H7 (cell line): ENCODE measurements around the gene CCDC51. TPM values are rescaled to one million over a fixed set of nuclear protein-coding genes. Genes with fewer than 3 reads are reported as not detected.

Source experiments
- DNase-seq: peaks from one replicate; pipeline ENCODE4 v3.0.0; 2012
- H3K27me3 ChIP-seq: 2 replicates; pipeline ENCODE4 v1.6.0; 2011; ENCODE audit warnings: mild to moderate bottlenecking, low read length; ENCODE audit not compliant: control insufficient read depth, insufficient read depth
- H3K36me3 ChIP-seq: replicated peaks from 2 replicates; pipeline ENCODE4 v1.5.1; 2011; ENCODE audit warnings: low read length; ENCODE audit not compliant: control insufficient read depth, insufficient read depth
- H3K4me3 ChIP-seq: 2 replicates; pipeline ENCODE4 v1.5.1; 2011; ENCODE audit warnings: low read depth, mild to moderate bottlenecking, control low read depth, low read length, moderate library complexity; ENCODE audit not compliant: insufficient read depth
- total RNA-seq: library from RNA; depleted of rRNA; stranded (reverse); fragments of >200 nt; shearing (Covaris generic); gene quantifications from 2 replicates; pipeline ENCODE4 v1.2.3, GENCODE V29; 2014

CCDC51 gene
- total RNA-seq, 1 experiment from 2014 or later = 51.4 TPM

DNA sequence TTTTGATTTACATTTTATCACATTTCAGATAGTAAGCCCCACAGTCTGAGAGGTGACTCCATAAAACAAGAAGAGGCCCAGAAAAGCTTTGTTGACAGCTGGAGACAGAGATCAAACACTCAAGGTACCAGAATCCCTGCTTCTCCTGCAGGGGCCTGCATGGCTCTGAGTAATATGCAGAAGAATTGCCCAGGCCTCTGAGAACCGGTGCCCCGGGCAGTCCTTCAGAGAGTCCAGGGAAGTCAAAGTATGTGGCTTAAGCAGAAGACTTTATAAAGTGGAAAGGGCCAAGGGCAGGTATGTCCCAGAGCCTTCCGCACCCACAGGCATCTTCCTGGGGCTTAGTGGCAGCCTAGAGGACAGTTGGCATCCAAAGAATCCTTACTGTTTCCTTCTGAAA, 19.4 kb upstream of the CCDC51 start:
- Histone ChIP-seq H3K4me3 (no peak overlapping the region), H3K27me3 (no peaks in the 10 kb centered on the region), H3K36me3 (peaks cover 29% of the 10 kb centered on the region)
- no peak for DNase-seq

- H3K36me3 ChIP-seq = peaks cover 42% of the 10 kb centered on the region
- DNase-seq = no peak
- no peak overlapping the region for H3K4me3 ChIP-seq
- no peaks in the 10 kb centered on the region for H3K27me3 ChIP-seq
These were observed 16.5 kb upstream of the CCDC51 start for GRCh38 chr3:48456456-48456855.

- H3K27me3 ChIP-seq = no peaks in the 10 kb centered on the region
- H3K36me3 ChIP-seq = peaks cover 19% of the 10 kb centered on the region
- no peak for DNase-seq
- H3K4me3 ChIP-seq = no peak overlapping the region
These were observed 11.4 kb upstream of the CCDC51 start for GRCh38 chr3:48451270-48451669.

GRCh38 chr3:48446425-48447193, 6.7 kb upstream of the CCDC51 start, which contains the start of gene ATRIP:
TSS of gene ATRIP (plus strand) at chr3:48446737. CDS start at chr3:48446846, 109 bp downstream.
- DNase-seq = peak; percentile 99
- Histone ChIP-seq H3K27me3 (no peaks in the 10 kb centered on the region), H3K4me3 (peak within 1 kb of the TSS; percentile 95), H3K36me3 (peaks cover 10% of the 10 kb centered on the region)

DNA sequence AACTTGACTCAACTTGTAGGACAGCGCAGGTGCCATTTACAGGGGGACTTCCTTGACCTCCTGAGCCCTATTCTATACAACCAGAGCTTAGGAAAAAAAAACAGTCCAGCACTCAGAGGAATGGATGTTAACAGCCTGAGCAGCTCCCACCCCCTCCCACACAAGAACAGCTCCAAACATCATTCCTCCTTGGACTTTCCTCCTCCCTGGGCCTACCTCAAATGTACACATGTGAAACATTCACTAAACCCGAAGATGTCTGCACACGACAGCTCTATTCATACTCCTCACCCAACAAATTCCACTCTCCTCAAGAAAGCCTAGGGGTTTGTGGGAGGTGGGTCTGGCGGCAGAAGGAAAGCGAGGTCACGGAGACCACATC, 6.1 kb upstream of the CCDC51 start:
- peaks cover 12% of the 10 kb centered on the region for H3K36me3 ChIP-seq
- DNase-seq = peak; percentile 47
- peak overlapping the region; percentile 95 for H3K4me3 ChIP-seq
- no peaks in the 10 kb centered on the region for H3K27me3 ChIP-seq

DNA sequence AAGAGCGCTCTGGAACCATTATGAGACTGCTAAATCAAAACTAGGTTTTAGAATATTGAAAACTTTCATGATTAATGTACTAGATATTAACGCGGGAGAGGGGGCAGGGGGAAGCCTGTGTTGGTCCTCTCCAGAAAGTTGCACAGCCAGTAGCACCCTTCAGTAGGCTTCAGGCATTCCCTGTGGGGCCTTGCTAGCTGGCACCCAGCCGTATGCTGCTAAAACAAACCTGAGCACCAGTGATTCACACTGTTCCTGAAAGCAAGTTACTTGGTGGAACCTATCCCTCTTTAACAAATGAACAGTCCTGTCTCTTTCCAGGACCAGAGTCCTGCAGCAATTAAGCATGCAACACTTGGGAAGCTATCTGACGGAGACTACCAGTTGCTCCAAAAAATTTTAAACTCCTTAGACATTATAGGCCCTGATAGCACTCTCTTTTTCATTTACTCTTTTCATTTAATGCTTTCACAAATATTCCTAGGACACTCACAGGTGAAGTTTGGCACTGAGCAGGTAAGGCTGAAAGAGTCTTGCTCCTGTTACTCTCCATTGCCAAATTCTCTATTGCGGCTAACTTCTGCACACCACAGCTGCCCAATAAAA, 5.5 kb upstream of the CCDC51 start:
- no peak for DNase-seq
- H3K4me3 ChIP-seq = peak overlapping the region; percentile 95; the same call in 1 of the 2 replicates
- peaks cover 12% of the 10 kb centered on the region for H3K36me3 ChIP-seq
- H3K27me3 ChIP-seq = no peaks in the 10 kb centered on the region

- DNase-seq = no peak
- Histone ChIP-seq H3K27me3 (no peaks in the 10 kb centered on the region), H3K36me3 (peaks cover 12% of the 10 kb centered on the region), H3K4me3 (no peak overlapping the region)
These were observed 2.0 kb upstream of the CCDC51 start for GRCh38 chr3:48441940-48442339.

GRCh38 chr3:48440590-48440958, 655 bp upstream of the CCDC51 start:
- no peaks in the 10 kb centered on the region for H3K27me3 ChIP-seq
- H3K4me3 ChIP-seq = peak overlapping the region; percentile 91
- DNase-seq = peak; percentile 45
- H3K36me3 ChIP-seq = peaks cover 12% of the 10 kb centered on the region

- DNase-seq = no peak
- Histone ChIP-seq H3K36me3 (peaks cover 25% of the 10 kb centered on the region), H3K4me3 (no peak overlapping the region), H3K27me3 (no peaks in the 10 kb centered on the region)
These were observed 2.1 kb downstream of the CCDC51 start for GRCh38 chr3:48437812-48438211.

DNA sequence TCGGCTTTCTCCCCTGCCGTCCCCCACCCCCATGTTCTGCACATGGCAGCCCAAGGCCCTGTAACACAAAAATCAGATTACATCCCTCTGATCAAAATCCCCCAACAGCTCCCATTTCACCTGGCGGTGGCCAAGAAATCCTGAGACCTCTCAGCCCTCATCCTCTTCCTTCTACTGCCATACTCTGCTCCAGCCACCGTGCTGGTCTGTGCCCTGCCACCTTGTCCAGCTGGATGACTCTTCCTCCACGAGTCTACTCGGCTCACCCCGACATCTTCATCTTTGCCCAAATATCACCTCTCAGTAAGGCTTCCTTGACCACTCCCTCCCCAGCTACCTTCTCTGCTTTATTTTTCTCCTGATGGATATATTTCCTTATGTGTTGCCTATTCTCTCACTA, 3.1 kb downstream of the CCDC51 start:
- H3K36me3 ChIP-seq = peaks cover 26% of the 10 kb centered on the region
- H3K4me3 ChIP-seq = no peak overlapping the region
- no peak for DNase-seq
- no peaks in the 10 kb centered on the region for H3K27me3 ChIP-seq

DNA sequence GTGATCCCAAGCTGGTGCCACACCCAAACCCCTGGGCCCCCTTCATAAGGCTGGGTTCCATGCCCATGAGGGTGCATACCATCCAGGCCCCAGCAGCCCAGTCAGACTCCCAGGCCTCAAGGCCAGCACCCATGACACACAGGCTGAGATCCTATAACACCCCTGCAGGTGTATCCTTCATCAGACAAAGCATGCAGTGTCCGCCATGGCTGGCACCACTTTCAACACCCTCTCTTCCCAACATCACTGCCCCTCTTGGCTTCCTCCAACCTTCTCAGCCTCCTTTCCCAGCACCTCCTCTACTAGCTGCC, 3.5 kb downstream of the CCDC51 start:
- Histone ChIP-seq H3K27me3 (no peaks in the 10 kb centered on the region), H3K36me3 (peaks cover 22% of the 10 kb centered on the region), H3K4me3 (no peak overlapping the region)
- DNase-seq = no peak

- DNase-seq = peak; percentile 92
- Histone ChIP-seq H3K27me3 (no peaks in the 10 kb centered on the region), H3K4me3 (no peak overlapping the region), H3K36me3 (peaks cover 21% of the 10 kb centered on the region)
These were observed 4.0 kb downstream of the CCDC51 start for GRCh38 chr3:48435774-48436476.

DNA sequence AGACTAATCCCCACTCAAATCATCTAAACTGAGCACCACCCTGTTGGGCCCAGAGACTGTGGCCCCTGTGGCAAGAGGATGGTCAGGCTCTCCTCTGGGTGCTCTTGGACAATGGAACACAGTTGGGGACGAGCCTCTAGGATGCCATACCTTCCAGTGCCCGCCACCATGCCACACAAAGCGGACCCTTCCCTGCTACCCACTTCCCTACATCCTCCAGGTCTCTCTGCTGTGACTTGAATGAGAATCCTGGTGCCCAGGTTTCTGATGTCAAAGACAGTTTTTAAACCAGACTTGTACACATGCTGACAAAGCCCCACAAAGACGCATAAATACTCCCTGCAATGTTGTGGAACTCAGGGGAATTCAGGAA, 4.7 kb downstream of the CCDC51 start:
- Histone ChIP-seq H3K27me3 (no peaks in the 10 kb centered on the region), H3K4me3 (no peak overlapping the region), H3K36me3 (peaks cover 21% of the 10 kb centered on the region)
- no peak for DNase-seq

GRCh38 chr3:48434591-48435222, 5.2 kb downstream of the CCDC51 start:
- no peak overlapping the region for H3K4me3 ChIP-seq
- peaks cover 21% of the 10 kb centered on the region for H3K36me3 ChIP-seq
- no peaks in the 10 kb centered on the region for H3K27me3 ChIP-seq
- DNase-seq = no peak
